Fibroblast of the aortic adventitia (primary cell): ENCODE results near the gene RHCE. TPM values are rescaled to one million over a fixed set of nuclear protein-coding genes. Genes with fewer than 3 reads are reported as not detected.

ENCODE experiments used
- DNase-seq: peaks from one replicate; pipeline ENCODE4 v3.0.0-alpha.2; 2010; ENCODE audit warnings: low read depth
- H3K4me3 ChIP-seq: 2 replicates; pipeline ENCODE4 v1.5.1; 2011; ENCODE audit warnings: low read depth, mild to moderate bottlenecking, control low read depth, low read length, moderate library complexity
- CTCF ChIP-seq: IDR thresholded peaks from 2 replicates; pipeline ENCODE4 v1.5.1; 2011; ENCODE audit warnings: mild to moderate bottlenecking, low read length, control low read depth, inconsistent platforms; ENCODE audit not compliant: insufficient read depth
- total RNA-seq: library from RNA; depleted of rRNA; stranded (reverse); fragments of >200 nt; gene quantifications from 2 replicates; pipeline ENCODE4 v1.2.3, GENCODE V29; 2012; ENCODE audit warnings: low replicate concordance

The RHCE gene
- total RNA-seq, 1 donor, result 0.27 TPM

GRCh38 chr1:25433389-25434186, 13.0 kb upstream of the RHCE start:
- DNase-seq, result peak; percentile 33
- no peak overlapping the region for H3K4me3 ChIP-seq
- no peak for TF ChIP-seq CTCF

GRCh38 chr1:25432749-25433388, 12.2 kb upstream of the RHCE start:
- TF ChIP-seq CTCF, result no peak
- no peak for DNase-seq
- H3K4me3 ChIP-seq, result peak overlapping the region; percentile 90

GRCh38 chr1:25431955-25432719, 11.5 kb upstream of the RHCE start:
- peak; percentile 11 for DNase-seq
- H3K4me3 ChIP-seq, result peak overlapping the region; percentile 90
- no peak for TF ChIP-seq CTCF

- DNase-seq, result no peak
- H3K4me3 ChIP-seq, result peak overlapping the region; percentile 90
- TF ChIP-seq CTCF, result no peak
Observed at GRCh38 chr1:25430967-25431881, 10.6 kb upstream of the RHCE start.

- peak; percentile 98 for DNase-seq
- no peak for TF ChIP-seq CTCF
- peak within 1 kb of the TSS; percentile 90 for H3K4me3 ChIP-seq
Observed at GRCh38 chr1:25430073-25430966, 9.7 kb upstream of the RHCE start, which contains the start of gene MACO1. Gene MACO1, plus strand, starts transcription at chr1:25430897. Its CDS starts 202 bp downstream, at chr1:25431099.
